Upper lobe of right lung (tissue), 1 donor: Measurements from ENCODE around the gene NDUFS2. TPM values are rescaled to one million over a fixed set of nuclear protein-coding genes. Genes with fewer than 3 reads are reported as not detected.
A peak's percentile ranks its signal among the peaks of the same experiment; 100 is the strongest.

Source experiments
- ATAC-seq: fragments of 200-7000 bp; cut with Tn5 transposase; one replicate; pipeline ENCODE4 v1.9.1; 2020; ENCODE audit warnings: mild to moderate bottlenecking, moderate library complexity
- DNase-seq: peaks from one replicate; pipeline ENCODE4 v3.0.0-alpha.2; 2020
- H3K27ac ChIP-seq: fragments of 200-600 bp; one replicate; pipeline ENCODE4 v1.8.0; 2022
- H3K27me3 ChIP-seq: fragments of 200-600 bp; one replicate; pipeline ENCODE4 v1.8.0; 2022; ENCODE audit warnings: mild to moderate bottlenecking
- H3K36me3 ChIP-seq: fragments of 200-600 bp; one replicate; pipeline ENCODE4 v1.8.0; 2022
- H3K4me1 ChIP-seq: fragments of 200-600 bp; one replicate; pipeline ENCODE4 v1.8.0; 2022
- H3K4me3 ChIP-seq: fragments of 200-600 bp; one replicate; pipeline ENCODE4 v1.8.0; 2022; ENCODE audit warnings: mild to moderate bottlenecking
- H3K9me3 ChIP-seq: fragments of 200-600 bp; one replicate; pipeline ENCODE4 v1.8.0; 2022
- intact Hi-C: fragments of 100-400 bp; cut with DNase I; formaldehyde crosslinking; loops from one replicate; pipeline ENCODE4 v1.11.0; 2022
- total RNA-seq: library from RNA; stranded (reverse); fragmentation: NEBNext Ultra II Directional; extraction: Animal tissue kit (Norgen Biotek cat#: 25700); gene quantifications from one replicate; pipeline ENCODE4 v1.2.1, GENCODE V29; 2021
- TF ChIP-seq, protein P1 (sequence below): fragments of 200-600 bp; IDR thresholded peaks from one replicate; pipeline ENCODE4 v1.8.0; 2022; ENCODE audit warnings: antibody characterized with exemption
- donor health status: DM: no; HTN: yes; CAD: no; lungs with severe emphysema.

Gene NDUFS2
- total RNA-seq, 1 donor from 2014 or later = 66.9 TPM

DNA sequence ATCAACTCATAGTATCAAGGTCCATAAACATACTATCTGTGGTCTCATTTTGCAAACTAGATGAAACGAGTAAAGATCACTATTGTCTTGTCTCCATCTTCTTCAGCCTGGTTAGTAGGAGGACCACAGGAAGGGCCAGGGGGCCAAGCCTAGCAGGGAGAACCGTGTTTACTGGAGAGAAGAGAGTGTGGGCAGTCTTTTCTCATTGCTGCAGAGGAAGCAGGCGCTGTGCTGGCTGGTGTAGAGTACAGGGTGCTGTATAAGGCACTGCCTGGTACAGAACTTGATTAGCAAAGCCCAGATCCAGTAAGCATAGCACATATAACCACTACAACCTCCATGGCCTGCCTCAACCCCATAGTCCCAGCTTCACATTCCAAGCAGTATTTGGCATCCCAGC lies 14.9 kb upstream of the NDUFS2 start:
- intact Hi-C loops = no loop called here
- TF ChIP-seq, protein P1, sequence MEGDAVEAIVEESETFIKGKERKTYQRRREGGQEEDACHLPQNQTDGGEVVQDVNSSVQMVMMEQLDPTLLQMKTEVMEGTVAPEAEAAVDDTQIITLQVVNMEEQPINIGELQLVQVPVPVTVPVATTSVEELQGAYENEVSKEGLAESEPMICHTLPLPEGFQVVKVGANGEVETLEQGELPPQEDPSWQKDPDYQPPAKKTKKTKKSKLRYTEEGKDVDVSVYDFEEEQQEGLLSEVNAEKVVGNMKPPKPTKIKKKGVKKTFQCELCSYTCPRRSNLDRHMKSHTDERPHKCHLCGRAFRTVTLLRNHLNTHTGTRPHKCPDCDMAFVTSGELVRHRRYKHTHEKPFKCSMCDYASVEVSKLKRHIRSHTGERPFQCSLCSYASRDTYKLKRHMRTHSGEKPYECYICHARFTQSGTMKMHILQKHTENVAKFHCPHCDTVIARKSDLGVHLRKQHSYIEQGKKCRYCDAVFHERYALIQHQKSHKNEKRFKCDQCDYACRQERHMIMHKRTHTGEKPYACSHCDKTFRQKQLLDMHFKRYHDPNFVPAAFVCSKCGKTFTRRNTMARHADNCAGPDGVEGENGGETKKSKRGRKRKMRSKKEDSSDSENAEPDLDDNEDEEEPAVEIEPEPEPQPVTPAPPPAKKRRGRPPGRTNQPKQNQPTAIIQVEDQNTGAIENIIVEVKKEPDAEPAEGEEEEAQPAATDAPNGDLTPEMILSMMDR = no peak
- DNase-seq = no peak

DNA sequence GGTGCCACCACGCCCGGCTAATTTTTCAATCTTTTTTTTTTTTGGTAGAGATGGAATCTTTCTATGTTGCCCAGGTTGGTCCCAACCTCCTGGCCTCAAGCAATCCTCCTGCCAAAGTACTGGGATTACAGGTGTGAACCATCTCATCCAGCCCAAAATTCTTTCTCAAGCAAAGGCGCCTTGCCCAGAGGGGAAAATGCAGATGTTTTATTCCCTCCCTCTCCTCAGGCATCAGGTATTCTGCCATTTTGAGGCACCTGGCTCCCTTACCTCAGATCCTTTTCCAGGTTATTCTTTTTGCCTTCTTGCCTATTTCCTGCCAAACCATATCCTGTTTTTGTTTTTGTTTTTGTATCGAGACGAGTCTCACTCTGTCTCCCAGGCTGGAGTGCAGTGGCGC lies 13.8 kb upstream of the NDUFS2 start:
- ATAC-seq (no peak), DNase-seq (no peak)
- peaks cover 36% of the 10 kb centered on the region for H3K4me1 ChIP-seq
- intact Hi-C loops = no loop called here
- H3K27ac ChIP-seq = no peak overlapping the region
- no peaks in the 10 kb centered on the region for H3K27me3 ChIP-seq
- no peaks in the 10 kb centered on the region for H3K36me3 ChIP-seq
- TF ChIP-seq, protein P1 = no peak
- H3K4me3 ChIP-seq = no peak overlapping the region
- no peaks in the 10 kb centered on the region for H3K9me3 ChIP-seq

More for the DNA sequence above, 14.9 kb upstream of the NDUFS2 start:
- Histone ChIP-seq H3K36me3 (no peaks in the 10 kb centered on the region), H3K4me3 (no peak overlapping the region), H3K9me3 (no peaks in the 10 kb centered on the region), H3K27ac (peak overlapping the region; percentile 70), H3K4me1 (peaks cover 38% of the 10 kb centered on the region), H3K27me3 (no peaks in the 10 kb centered on the region)
- no peak for ATAC-seq

DNA sequence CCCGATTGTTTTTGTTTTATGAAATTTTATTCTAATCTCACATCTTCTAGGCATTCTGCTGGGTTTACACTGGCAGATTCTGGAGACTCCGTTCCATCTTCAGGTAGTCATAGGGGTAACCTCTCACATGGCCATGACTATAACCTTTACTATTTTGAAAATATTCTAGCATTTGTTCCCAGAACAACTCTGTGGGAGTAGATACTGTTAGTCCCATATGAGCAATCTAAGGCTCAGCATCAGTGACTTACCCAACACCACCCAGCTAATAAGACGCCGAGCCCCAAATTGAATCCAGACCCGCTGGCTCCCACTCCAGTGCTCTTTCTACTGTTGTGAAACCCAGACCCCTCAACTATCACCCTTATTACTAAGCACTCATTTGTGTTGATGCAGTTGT lies 13.1 kb upstream of the NDUFS2 start:
- TF ChIP-seq, protein P1 = no peak
- peaks cover 36% of the 10 kb centered on the region for H3K4me1 ChIP-seq
- H3K27ac ChIP-seq = no peak overlapping the region
- no peaks in the 10 kb centered on the region for H3K27me3 ChIP-seq
- no peaks in the 10 kb centered on the region for H3K9me3 ChIP-seq
- H3K36me3 ChIP-seq = no peaks in the 10 kb centered on the region
- no peak overlapping the region for H3K4me3 ChIP-seq
- intact Hi-C loops = no loop called here
- DNase-seq = no peak
- ATAC-seq = no peak

DNA sequence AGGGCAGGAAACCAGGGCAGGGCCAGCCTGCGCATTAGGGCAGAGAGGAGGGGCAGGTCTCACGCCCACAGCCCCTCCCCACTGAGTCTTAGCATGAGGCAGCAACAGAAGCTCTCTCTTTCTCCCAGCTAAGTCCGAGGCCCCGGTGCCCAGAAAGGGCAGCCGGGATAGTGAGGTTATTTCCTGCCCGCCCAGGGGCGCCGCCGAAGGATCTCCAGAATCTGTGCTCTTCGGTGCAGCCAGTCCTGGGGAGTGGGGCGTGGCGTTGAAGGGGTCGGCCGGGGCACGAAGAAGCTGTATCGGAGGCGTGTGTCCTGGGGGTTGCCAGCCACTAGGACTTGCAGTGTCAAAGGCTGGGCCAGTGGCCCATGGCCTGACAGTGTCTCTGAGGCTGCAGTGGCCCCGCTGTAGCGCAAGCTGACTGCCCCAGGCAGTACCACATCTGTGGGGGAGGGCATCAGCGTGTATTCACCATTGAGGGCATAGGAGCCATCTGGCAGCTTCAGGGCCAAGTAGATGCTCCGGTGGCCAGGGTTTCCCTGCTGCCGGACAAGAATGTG lies 11.1 kb upstream of the NDUFS2 start:
- H3K27me3 ChIP-seq = no peaks in the 10 kb centered on the region
- H3K4me1 ChIP-seq = peaks cover 24% of the 10 kb centered on the region
- no peak overlapping the region for H3K4me3 ChIP-seq
- H3K27ac ChIP-seq = no peak overlapping the region
- H3K36me3 ChIP-seq = no peaks in the 10 kb centered on the region
- H3K9me3 ChIP-seq = no peaks in the 10 kb centered on the region
- DNase-seq (no peak), ATAC-seq (no peak)
- intact Hi-C loops = no loop called here
- TF ChIP-seq, protein P1 = no peak

DNA sequence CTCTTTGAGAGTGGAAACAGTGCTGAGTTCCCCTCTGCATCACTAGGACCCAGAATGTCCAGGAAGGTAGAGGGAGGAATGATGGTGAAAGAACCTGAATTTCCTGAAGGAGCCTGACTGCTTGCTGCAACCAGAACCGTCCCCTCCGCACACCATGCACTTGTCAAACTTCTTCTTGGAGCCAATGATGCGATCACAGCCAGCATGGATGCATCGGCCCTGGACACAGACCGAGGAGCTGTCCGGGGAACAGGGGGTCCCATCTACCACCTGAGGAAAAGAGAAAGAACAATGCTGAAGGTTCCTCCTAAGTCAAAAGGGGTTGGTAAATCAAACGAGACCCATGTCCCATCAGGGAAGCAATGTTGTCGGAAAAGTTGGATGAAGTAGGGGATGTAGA lies 10.2 kb upstream of the NDUFS2 start:
- Histone ChIP-seq H3K36me3 (no peaks in the 10 kb centered on the region), H3K4me3 (no peak overlapping the region), H3K27me3 (no peaks in the 10 kb centered on the region), H3K4me1 (peaks cover 20% of the 10 kb centered on the region), H3K27ac (no peak overlapping the region), H3K9me3 (no peaks in the 10 kb centered on the region)
- ATAC-seq (no peak), DNase-seq (no peak)
- TF ChIP-seq, protein P1 = no peak
- intact Hi-C loops = no loop called here
